ENCODE measurements around the gene STK32B.

The STK32B gene

GRCh38 chr4:5037553-5038551 lies 13.4 kb upstream of the STK32B start:
- H3K4me3 ChIP-seq: no peak overlapping the region
- DNase-seq: peak in 1 of 2 donors; percentile 76
- TF ChIP-seq CTCF (IDR thresholded peaks at IDR 0.05): no peak
- no peak overlapping the region for H3K27ac ChIP-seq
- H3K27me3 ChIP-seq: peaks cover 0 to 3% of the 10 kb centered on the region in 2 donors
- intact Hi-C loops (cut with DNase I; ENCODE audit: low total_unique reads): no loop called here
- no peaks in the 10 kb centered on the region for H3K36me3 ChIP-seq
- no peaks in the 10 kb centered on the region for H3K9me3 ChIP-seq
- H3K4me1 ChIP-seq: peaks cover 0 to 35% (median 4%) of the 10 kb centered on the region in 4 donors

- intact Hi-C loops (cut with DNase I; ENCODE audit: low total_unique reads): no loop called here
- Histone ChIP-seq H3K9me3 (no peaks in the 10 kb centered on the region), H3K27me3 (peaks cover 0 to 3% of the 10 kb centered on the region in 2 donors), H3K4me1 (peaks cover 0 to 21% (median 4%) of the 10 kb centered on the region in 4 donors), H3K27ac (no peak overlapping the region), H3K4me3 (no peak overlapping the region), H3K36me3 (no peaks in the 10 kb centered on the region)
- TF ChIP-seq CTCF (IDR thresholded peaks at IDR 0.05): no peak
- DNase-seq: no peak
These were observed 11.5 kb upstream of the STK32B start for GRCh38 chr4:5039800-5040199.

- H3K4me1 ChIP-seq: peaks cover 0 to 16% (median 4%) of the 10 kb centered on the region in 4 donors
- no peak overlapping the region for H3K4me3 ChIP-seq
- peaks cover 0 to 3% of the 10 kb centered on the region in 2 donors for H3K27me3 ChIP-seq
- no peak overlapping the region for H3K27ac ChIP-seq
- no peak for TF ChIP-seq CTCF (IDR thresholded peaks at IDR 0.05)
- DNase-seq: no peak
- no peaks in the 10 kb centered on the region for H3K36me3 ChIP-seq
- intact Hi-C loops (cut with DNase I; ENCODE audit: low total_unique reads): no loop called here
- H3K9me3 ChIP-seq: no peaks in the 10 kb centered on the region
These were observed 10.2 kb upstream of the STK32B start for GRCh38 chr4:5040856-5041620.

- intact Hi-C loops (cut with DNase I; ENCODE audit: low total_unique reads): no loop called here
- no peak for DNase-seq
These were observed 9.6 kb upstream of the STK32B start for GRCh38 chr4:5041699-5042098.

More at GRCh38 chr4:5041699-5042098, 9.6 kb upstream of the STK32B start:
- Histone ChIP-seq H3K9me3 (no peaks in the 10 kb centered on the region), H3K36me3 (no peaks in the 10 kb centered on the region), H3K27ac (no peak overlapping the region), H3K4me1 (peaks cover 0 to 16% (median 4%) of the 10 kb centered on the region in 4 donors), H3K27me3 (peaks cover 0 to 3% of the 10 kb centered on the region in 2 donors), H3K4me3 (no peak overlapping the region)
- no peak for TF ChIP-seq CTCF (IDR thresholded peaks at IDR 0.05)
